Muscle of back (tissue), 11 donors: ENCODE measurements around the gene TMPRSS4. TPM values are rescaled to one million over a fixed set of nuclear protein-coding genes. Genes with fewer than 3 reads are reported as not detected.

ENCODE experiments used
- DNase-seq, 3 donors: peaks; one replicate each; pipeline versions ENCODE4 v3.0.0 to v3.0.0-alpha.2; 2013
- polyA plus RNA-seq, 10 donors: library from polyadenylated mRNA; unstranded; fragments of 120-200 nt; gene quantifications; one replicate each; pipeline ENCODE4 v1.2.1, GENCODE V29; 2013; ENCODE audit not compliant: insufficient read length in 10 of 10

The TMPRSS4 gene
- polyA plus RNA-seq, 10 donors: 0.04 to 1.3 (median 0.14) TPM

- DNase-seq: no peak
These were observed 56.9 kb downstream of the TMPRSS4 start for GRCh38 chr11:118133816-118134215.

GRCh38 chr11:118135051-118135795 is 58.3 kb downstream of the TMPRSS4 start:
- no peak for DNase-seq

- DNase-seq: no peak
These were observed 58.9 kb downstream of the TMPRSS4 start for GRCh38 chr11:118135796-118136165.

GRCh38 chr11:118136341-118136740 is 59.5 kb downstream of the TMPRSS4 start:
- no peak for DNase-seq

- DNase-seq: no peak
These were observed 59.9 kb downstream of the TMPRSS4 start for GRCh38 chr11:118136801-118137200.

GRCh38 chr11:118138839-118139420 is 62.1 kb downstream of the TMPRSS4 start:
- DNase-seq: no peak

- DNase-seq: no peak
These were observed 62.7 kb downstream of the TMPRSS4 start for GRCh38 chr11:118139578-118139977.

- DNase-seq: no peak
These were observed 65.2 kb downstream of the TMPRSS4 start for GRCh38 chr11:118142081-118142480.

GRCh38 chr11:118142809-118143208 is 65.9 kb downstream of the TMPRSS4 start:
- DNase-seq: no peak

- DNase-seq: no peak
These were observed 66.8 kb downstream of the TMPRSS4 start for GRCh38 chr11:118143661-118144185.

- DNase-seq: peak in 1 of 3 donors; percentile 39
These were observed 67.7 kb downstream of the TMPRSS4 start for GRCh38 chr11:118144301-118145268.

- DNase-seq: peak; percentile 57 to 88 (median 77)
These were observed 68.7 kb downstream of the TMPRSS4 start for GRCh38 chr11:118145285-118146227.

GRCh38 chr11:118146554-118146953 is 69.7 kb downstream of the TMPRSS4 start:
- DNase-seq: no peak

- DNase-seq: no peak
These were observed 70.6 kb downstream of the TMPRSS4 start for GRCh38 chr11:118147502-118147901.

GRCh38 chr11:118148240-118148639 is 71.4 kb downstream of the TMPRSS4 start:
- DNase-seq: no peak

- DNase-seq: no peak
These were observed 72.0 kb downstream of the TMPRSS4 start for GRCh38 chr11:118148856-118149255.

- no peak for DNase-seq
These were observed 72.6 kb downstream of the TMPRSS4 start for GRCh38 chr11:118149493-118149892.

- no peak for DNase-seq
These were observed 74.6 kb downstream of the TMPRSS4 start for GRCh38 chr11:118151431-118151830.

GRCh38 chr11:118152020-118152551 is 75.2 kb downstream of the TMPRSS4 start:
- DNase-seq: no peak
